H1 (cell line): ENCODE results near the gene MEFV. TPM values are rescaled to one million over a fixed set of nuclear protein-coding genes. Genes with fewer than 3 reads are reported as not detected.

Experiments
- CTCF ChIA-PET: fragments of 300-600 bp; sonication (Branson Sonifier 250); formaldehyde crosslinking; loops from one replicate; lab custom pipeline; 2021; ENCODE audit not compliant: partially characterized antibody; lab: Charles Lee
- POLR2A ChIA-PET: fragments of 300-600 bp; sonication (Branson Sonifier 250); formaldehyde crosslinking; loops from one replicate; lab custom pipeline; 2021; ENCODE audit warnings: inconsistent platforms; ENCODE audit not compliant: partially characterized antibody; lab: Charles Lee
- DNase-seq, 2 experiments: peaks; one replicate each; pipeline versions ENCODE4 v3.0.0 to v3.0.0-alpha.2; 2010 to 2022; ENCODE audit warnings: low spot score in 2 of 2, low read depth in 1 of 2, mixed read lengths in 1 of 2
- FAIRE-seq: peaks from 2 replicates; lab custom pipeline; 2011; peaks lifted over from hg19 to GRCh38; lab: Jason Lieb, UNC
- H2AFZ ChIP-seq: 2 replicates; pipeline ENCODE4 v1.8.1; 2012; ENCODE audit warnings: low read length, inconsistent platforms
- H2AK5ac ChIP-seq: 2 replicates; pipeline ENCODE4 v1.6.1; 2013; ENCODE audit warnings: low read depth, low read length
- H2BK120ac ChIP-seq: replicated peaks from 2 replicates; pipeline ENCODE3; 2013; ENCODE audit warnings: low read depth, low read length, inconsistent platforms
- H2BK12ac ChIP-seq: 2 replicates; pipeline ENCODE4 v1.6.1; 2013; ENCODE audit warnings: low read depth, low read length
- H2BK15ac ChIP-seq: 2 replicates; pipeline ENCODE4 v1.6.1; 2013; ENCODE audit warnings: low read length
- H2BK20ac ChIP-seq: 2 replicates; pipeline ENCODE4 v1.6.1; 2013; ENCODE audit warnings: low read length
- H2BK5ac ChIP-seq: 2 replicates; pipeline ENCODE4 v1.6.1; 2013; ENCODE audit warnings: low read depth, low read length
- H3K14ac ChIP-seq: 2 replicates; pipeline ENCODE4 v1.6.1; 2013; ENCODE audit warnings: inconsistent platforms; ENCODE audit not compliant: insufficient read length
- H3K18ac ChIP-seq: 2 replicates; pipeline ENCODE4 v1.6.1; 2013; ENCODE audit warnings: low read length; ENCODE audit errors: extremely low read depth
- H3K23ac ChIP-seq: 2 replicates; pipeline ENCODE4 v1.6.1; 2013; ENCODE audit warnings: inconsistent platforms; ENCODE audit not compliant: insufficient read length
- H3K23me2 ChIP-seq: 2 replicates; pipeline ENCODE4 v1.6.1; 2013; ENCODE audit warnings: low read depth, low read length
- H3K27ac ChIP-seq: 2 replicates; pipeline ENCODE4 v1.6.1; 2011; ENCODE audit warnings: low read depth, low read length, inconsistent platforms
- H3K27me3 ChIP-seq, 4 experiments: replicated peaks in 1 of 4; 1 replicate in 1 of 4; 2 replicates in 3 of 4; pipeline versions ENCODE4 v1.6.1 to v1.8.1; 2011 to 2013; ENCODE audit warnings: low read length in 3 of 4, mild to moderate bottlenecking in 3 of 4, inconsistent platforms in 2 of 4, mixed read lengths in 2 of 4, moderate library complexity in 1 of 4; ENCODE audit not compliant: control insufficient read depth in 3 of 4, insufficient read depth in 3 of 4; ENCODE audit errors: extremely low read depth in 1 of 4
- H3K36me3 ChIP-seq, 4 experiments: 2 replicates each; pipeline versions ENCODE4 v1.6.1 to v1.8.1; 2011 to 2013; ENCODE audit warnings: mild to moderate bottlenecking in 4 of 4, low read length in 3 of 4, moderate library complexity in 2 of 4, control low read depth in 1 of 4, inconsistent platforms in 1 of 4; ENCODE audit not compliant: insufficient read depth in 4 of 4, control insufficient read depth in 2 of 4
- H3K4ac ChIP-seq: replicated peaks from 2 replicates; pipeline ENCODE3; 2013; ENCODE audit warnings: low read length, low read depth, mixed read lengths, inconsistent platforms; ENCODE audit not compliant: insufficient read length
- H3K4me1 ChIP-seq, 4 experiments: replicated peaks in 1 of 4; 1 replicate in 1 of 4; 2 replicates in 3 of 4; pipeline versions ENCODE4 v1.6.1 to v1.8.1; 2011 to 2013; ENCODE audit warnings: low read length in 3 of 4, inconsistent platforms in 2 of 4, mixed read lengths in 1 of 4; ENCODE audit not compliant: insufficient read depth in 4 of 4, control insufficient read depth in 3 of 4
- H3K4me2 ChIP-seq, 2 experiments: 2 replicates each; pipeline versions ENCODE4 v1.6.1 to v1.8.1; 2011 to 2013; ENCODE audit warnings: low read depth in 2 of 2, low read length in 2 of 2, control low read depth in 1 of 2, inconsistent platforms in 1 of 2, mild to moderate bottlenecking in 1 of 2; ENCODE audit not compliant: insufficient read depth in 1 of 2
- H3K4me3 ChIP-seq, 4 experiments: fragments of 200-600, 300-600 bp in 1 of 4; sonication (generic), shearing (Covaris generic), sonication (Bioruptor Twin) in 1 of 4; 2 replicates each; pipeline versions ENCODE4 v1.5.1 to v1.8.1; 2011 to 2016; ENCODE audit warnings: low read length in 4 of 4, low read depth in 3 of 4, control low read depth in 2 of 4, inconsistent platforms in 2 of 4, mild to moderate bottlenecking in 2 of 4, mixed read lengths in 1 of 4, moderate library complexity in 1 of 4; ENCODE audit not compliant: insufficient read depth in 2 of 4; ENCODE audit errors: extremely low read depth in 1 of 4
- H3K56ac ChIP-seq: replicated peaks from 2 replicates; pipeline ENCODE3; 2013; ENCODE audit warnings: low read depth, mild to moderate bottlenecking, mixed read lengths, low read length, inconsistent platforms; ENCODE audit not compliant: insufficient read length
- H3K79me1 ChIP-seq: 2 replicates; pipeline ENCODE4 v1.6.1; 2013; ENCODE audit warnings: low read depth, low read length, control low read depth
- H3K79me2 ChIP-seq, 2 experiments: 2 replicates each; pipeline versions ENCODE4 v1.6.1 to v1.8.1; 2012 to 2013; ENCODE audit warnings: low read length in 2 of 2, mild to moderate bottlenecking in 2 of 2, inconsistent platforms in 1 of 2; ENCODE audit not compliant: insufficient read depth in 2 of 2, control insufficient read depth in 1 of 2
- H3K9ac ChIP-seq, 4 experiments: replicated peaks in 1 of 4; 1 replicate in 1 of 4; 2 replicates in 3 of 4; pipeline versions ENCODE4 v1.6.1 to v1.8.1; 2011 to 2013; ENCODE audit warnings: low read depth in 3 of 4, low read length in 3 of 4, control low read depth in 2 of 4, mild to moderate bottlenecking in 2 of 4, moderate library complexity in 2 of 4, inconsistent platforms in 1 of 4; ENCODE audit errors: extremely low read depth in 1 of 4
- H3K9me3 ChIP-seq, 2 experiments: 2 replicates each; pipeline versions ENCODE4 v1.6.1 to v1.8.1; 2012 to 2013; ENCODE audit warnings: mild to moderate bottlenecking in 2 of 2, moderate library complexity in 2 of 2, control low read depth in 1 of 2, inconsistent platforms in 1 of 2, low read depth in 1 of 2, low read length in 1 of 2, mixed read lengths in 1 of 2; ENCODE audit not compliant: insufficient read depth in 2 of 2
- H4K20me1 ChIP-seq, 2 experiments: replicated peaks in 1 of 2; 2 replicates each; pipeline versions ENCODE3 to v1.8.1; 2011 to 2013; ENCODE audit warnings: inconsistent platforms in 2 of 2, low read length in 2 of 2, mild to moderate bottlenecking in 1 of 2; ENCODE audit not compliant: insufficient read depth in 2 of 2, control insufficient read depth in 1 of 2
- H4K5ac ChIP-seq: 2 replicates; pipeline ENCODE4 v1.6.1; 2013; ENCODE audit warnings: low read length, low read depth, mixed read lengths, inconsistent platforms; ENCODE audit not compliant: insufficient read length
- H4K8ac ChIP-seq: 2 replicates; pipeline ENCODE4 v1.8.0; 2013; ENCODE audit warnings: mild to moderate bottlenecking, moderate library complexity, low read length, inconsistent platforms; ENCODE audit not compliant: insufficient read depth; ENCODE audit errors: extremely low read depth
- H4K91ac ChIP-seq: replicated peaks from 2 replicates; pipeline ENCODE3; 2013; ENCODE audit warnings: low read length, mixed read lengths, inconsistent platforms; ENCODE audit not compliant: insufficient read length
- ASH2L ChIP-seq: fragments of 200-600, 300-600 bp; sonication (generic); IDR thresholded peaks from one replicate; pipeline ENCODE4 v1.7.1; 2017; ENCODE audit warnings: low read length
- ATF3 ChIP-seq: IDR thresholded peaks from 2 replicates; pipeline ENCODE4 v1.6.1; 2011; ENCODE audit warnings: low read depth, mild to moderate bottlenecking, low read length; ENCODE audit not compliant: insufficient read depth
- CREB1 ChIP-seq: IDR thresholded peaks from 2 replicates; pipeline ENCODE4 v1.6.1; 2012; ENCODE audit warnings: inconsistent platforms
- CTBP2 ChIP-seq: IDR thresholded peaks from 2 replicates; pipeline ENCODE4 v1.7.0; 2011; ENCODE audit warnings: borderline replicate concordance, mild to moderate bottlenecking, moderate library complexity, mixed read lengths, low read length; ENCODE audit not compliant: insufficient read depth, insufficient read length
- E2F6 ChIP-seq: IDR thresholded peaks from 2 replicates; pipeline ENCODE4 v1.6.1; 2012; ENCODE audit warnings: inconsistent platforms
- EZH2 ChIP-seq: fragments of 200-600 bp; sonication (generic); IDR thresholded peaks from 2 replicates; pipeline ENCODE4 v1.7.1; 2012; ENCODE audit warnings: low read depth, mild to moderate bottlenecking, moderate library complexity, low read length, inconsistent platforms; ENCODE audit not compliant: severe bottlenecking
- HDAC2 ChIP-seq, 2 experiments: fragments of 300-600 bp in 1 of 2; sonication (generic) in 1 of 2; IDR thresholded peaks; 2 replicates each; pipeline ENCODE4 v1.6.1; 2011 to 2012; ENCODE audit warnings: low read depth in 2 of 2, low read length in 2 of 2, mild to moderate bottlenecking in 2 of 2, moderate library complexity in 2 of 2, borderline replicate concordance in 1 of 2, inconsistent platforms in 1 of 2
- POLR2AphosphoS5 ChIP-seq: IDR thresholded peaks from 2 replicates; pipeline ENCODE4 v1.6.1; 2011; ENCODE audit warnings: low read depth, low read length
- SP2 ChIP-seq: IDR thresholded peaks from 2 replicates; pipeline ENCODE4 v1.6.1; 2012; ENCODE audit warnings: mild to moderate bottlenecking, low read length, inconsistent platforms
- TCF12 ChIP-seq: IDR thresholded peaks from 2 replicates; pipeline ENCODE4 v1.6.1; 2011; ENCODE audit warnings: low read depth, mild to moderate bottlenecking, low read length
- TEAD4 ChIP-seq: IDR thresholded peaks from 2 replicates; pipeline ENCODE4 v1.6.1; 2012; ENCODE audit warnings: low read depth, low read length, inconsistent platforms, mixed read lengths
- polyA plus RNA-seq, 7 experiments: library from polyadenylated mRNA; depleted of rRNA in 3 of 7; stranded (reverse) in 5 of 7; unstranded in 2 of 7; fragments of >200 nt in 5 of 7; fragments of 200-250 nt in 2 of 7; gene quantifications; 1 replicate in 5 of 7; 2 replicates in 1 of 7; 4 replicates in 1 of 7; pipeline versions ENCODE4 v1.2.1 to v1.2.3, GENCODE V29; 2011 to 2013; ENCODE audit warnings: missing spikeins in 2 of 7, mixed read lengths in 2 of 7
- total RNA-seq: library from RNA; stranded (reverse); fragmentation: NEBNext Ultra II Directional; extraction: Animal tissue kit (Norgen Biotek cat#: 25700); gene quantifications from 2 replicates; pipeline ENCODE4 v1.2.1, GENCODE V29; 2021
- TF ChIP-seq, protein P1 (sequence below): IDR thresholded peaks from 2 replicates; pipeline ENCODE4 v1.6.1; 2012; ENCODE audit warnings: inconsistent platforms

The MEFV gene
- total and polyA plus RNA-seq, 2 of the 8 experiments (the other 6 are each of a cell fraction or from before 2014, with no cell fraction given) = 0.03 TPM; not detected in 1

DNA sequence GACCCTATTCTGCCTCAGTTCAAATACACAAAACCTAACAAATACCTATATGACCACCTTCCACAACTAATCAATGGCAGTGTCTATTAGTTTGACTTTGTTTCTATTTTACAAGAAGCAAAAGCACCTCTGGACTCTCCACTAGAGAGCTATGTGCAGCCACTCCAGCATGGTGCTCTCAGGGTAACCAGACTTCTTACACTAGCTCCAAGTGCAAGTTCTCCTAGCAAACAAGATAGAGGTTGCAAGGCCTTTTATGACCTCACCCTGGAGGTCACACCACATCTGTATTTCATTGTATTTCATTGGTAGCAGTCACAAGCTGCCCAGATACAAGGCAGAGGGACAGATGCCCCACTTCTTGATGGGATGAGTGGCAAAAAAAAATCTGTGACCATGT, 18.5 kb upstream of the MEFV start:
- TF ChIP-seq HDAC2 (IDR thresholded peaks at IDR 0.05; ENCODE audit: borderline replicate concordance in 1 of 2, low read depth in 2 of 2, low read length in 2 of 2) = no peak
- no peak for TF ChIP-seq CREB1
- TF ChIP-seq E2F6 = no peak
- TF ChIP-seq, protein P1, sequence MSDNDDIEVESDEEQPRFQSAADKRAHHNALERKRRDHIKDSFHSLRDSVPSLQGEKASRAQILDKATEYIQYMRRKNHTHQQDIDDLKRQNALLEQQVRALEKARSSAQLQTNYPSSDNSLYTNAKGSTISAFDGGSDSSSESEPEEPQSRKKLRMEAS = no peak
- TF ChIP-seq TCF12 = no peak
- TF ChIP-seq ASH2L = no peak
- no peak for TF ChIP-seq ATF3
- no peak for TF ChIP-seq SP2
- TF ChIP-seq TEAD4 = no peak
- TF ChIP-seq CTBP2 = no peak
- TF ChIP-seq EZH2 = no peak
- no peak for TF ChIP-seq POLR2AphosphoS5
- Histone ChIP-seq H3K27me3 (no peaks in the 10 kb centered on the region; a peak in 1 of 7 replicates), H3K4me1 (no peaks in the 10 kb centered on the region), H2AK5ac (no peak overlapping the region), H4K8ac (no peak overlapping the region), H4K91ac (no peak overlapping the region), H3K23me2 (no peaks in the 10 kb centered on the region), H3K9me3 (peaks cover 0 to 3% of the 10 kb centered on the region in 2 experiments; a peak in 1 of 4 replicates), H3K14ac (no peak overlapping the region), H2AFZ (no peak overlapping the region), H3K27ac (no peak overlapping the region), H3K4me2 (no peak overlapping the region), H2BK20ac (no peak overlapping the region), H3K79me1 (no peaks in the 10 kb centered on the region), H2BK15ac (no peak overlapping the region), H4K5ac (no peak overlapping the region), H3K18ac (no peak overlapping the region), H3K4me3 (no peak overlapping the region), H2BK5ac (no peak overlapping the region), H4K20me1 (no peaks in the 10 kb centered on the region), H2BK120ac (no peak overlapping the region), H3K4ac (no peak overlapping the region), H2BK12ac (no peak overlapping the region), H3K36me3 (no peaks in the 10 kb centered on the region), H3K79me2 (no peaks in the 10 kb centered on the region), H3K9ac (no peak overlapping the region), H3K23ac (no peak overlapping the region), H3K56ac (no peak overlapping the region)
- FAIRE-seq = no peak
- CTCF ChIA-PET = interaction anchor here (2.5 kb wide), 1 partner anchor 8 kb away, joined by 24 read pairs; no protein-coding TSS in a partner anchor
- POLR2A ChIA-PET = interaction anchor here (1.1 kb wide), 1 partner anchor 35 kb away, joined by 3 read pairs; no protein-coding TSS in a partner anchor
- DNase-seq = no peak
